ENCODE measurements around the gene CLOCK. TPM values are rescaled to one million over a fixed set of nuclear protein-coding genes. Genes with fewer than 3 reads are reported as not detected.

The CLOCK gene
- total RNA-seq, 3 donors from 2014 or later = 29.8 to 32.2 (median 30.2) TPM

DNA sequence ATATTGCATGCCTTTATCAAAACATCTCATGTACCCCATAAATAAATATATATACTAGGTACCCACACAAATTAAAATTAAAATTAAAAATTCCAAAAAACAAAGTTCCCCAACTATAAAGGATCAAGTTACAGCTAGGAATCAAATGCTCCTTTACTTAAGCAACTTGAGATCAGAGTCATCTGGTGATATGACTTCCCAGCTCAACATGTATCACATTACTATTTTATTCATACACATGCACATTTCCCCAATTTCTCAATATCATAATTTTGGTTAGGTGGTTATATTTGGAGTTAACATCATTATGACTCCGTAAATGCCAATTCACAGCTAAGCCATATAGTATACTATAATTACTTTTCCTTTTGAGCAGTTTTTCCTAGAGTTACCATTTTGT, 60.9 kb downstream of the CLOCK start:
- intact Hi-C loops (cut with DNase I; ENCODE audit: low total_unique reads) = no loop called here
- no peaks in the 10 kb centered on the region for H3K4me1 ChIP-seq
- H3K9me3 ChIP-seq = no peaks in the 10 kb centered on the region
- no peaks in the 10 kb centered on the region for H3K27me3 ChIP-seq
- no peaks in the 10 kb centered on the region for H3K36me3 ChIP-seq
- no peak for DNase-seq (ENCODE audit: low spot score in 2 of 2)
- TF ChIP-seq, protein P1, sequence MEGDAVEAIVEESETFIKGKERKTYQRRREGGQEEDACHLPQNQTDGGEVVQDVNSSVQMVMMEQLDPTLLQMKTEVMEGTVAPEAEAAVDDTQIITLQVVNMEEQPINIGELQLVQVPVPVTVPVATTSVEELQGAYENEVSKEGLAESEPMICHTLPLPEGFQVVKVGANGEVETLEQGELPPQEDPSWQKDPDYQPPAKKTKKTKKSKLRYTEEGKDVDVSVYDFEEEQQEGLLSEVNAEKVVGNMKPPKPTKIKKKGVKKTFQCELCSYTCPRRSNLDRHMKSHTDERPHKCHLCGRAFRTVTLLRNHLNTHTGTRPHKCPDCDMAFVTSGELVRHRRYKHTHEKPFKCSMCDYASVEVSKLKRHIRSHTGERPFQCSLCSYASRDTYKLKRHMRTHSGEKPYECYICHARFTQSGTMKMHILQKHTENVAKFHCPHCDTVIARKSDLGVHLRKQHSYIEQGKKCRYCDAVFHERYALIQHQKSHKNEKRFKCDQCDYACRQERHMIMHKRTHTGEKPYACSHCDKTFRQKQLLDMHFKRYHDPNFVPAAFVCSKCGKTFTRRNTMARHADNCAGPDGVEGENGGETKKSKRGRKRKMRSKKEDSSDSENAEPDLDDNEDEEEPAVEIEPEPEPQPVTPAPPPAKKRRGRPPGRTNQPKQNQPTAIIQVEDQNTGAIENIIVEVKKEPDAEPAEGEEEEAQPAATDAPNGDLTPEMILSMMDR (IDR thresholded peaks at IDR 0.05) = no peak
- no peak for TF ChIP-seq POLR2A (IDR thresholded peaks at IDR 0.05)
- TF ChIP-seq POLR2AphosphoS5 (IDR thresholded peaks at IDR 0.05) = no peak
- no peak overlapping the region for H3K4me3 ChIP-seq
- no peak overlapping the region for H3K27ac ChIP-seq

DNA sequence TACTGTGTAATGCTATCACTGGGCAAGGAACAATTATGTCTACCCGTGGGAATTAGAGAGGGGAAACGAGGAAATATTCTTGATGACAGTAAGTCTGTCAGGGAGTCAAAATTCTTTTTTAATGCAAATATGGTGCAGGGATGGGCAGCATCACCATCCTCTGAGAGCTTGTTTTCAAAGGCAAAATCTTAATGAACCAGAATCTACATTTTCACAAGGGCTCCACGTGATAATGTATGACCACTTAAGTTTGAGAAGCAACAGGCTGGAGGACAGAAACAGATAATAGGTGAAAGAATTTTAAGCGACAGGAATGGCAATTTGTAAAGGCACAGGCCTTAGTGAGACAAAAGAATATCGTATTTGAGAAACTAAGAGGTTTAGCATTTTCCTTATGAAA, 63.4 kb downstream of the CLOCK start:
- Histone ChIP-seq H3K36me3 (no peaks in the 10 kb centered on the region), H3K4me3 (no peak overlapping the region), H3K27ac (no peak overlapping the region), H3K9me3 (no peaks in the 10 kb centered on the region), H3K27me3 (no peaks in the 10 kb centered on the region), H3K4me1 (no peaks in the 10 kb centered on the region)
- intact Hi-C loops (cut with DNase I; ENCODE audit: low total_unique reads) = no loop called here
- TF ChIP-seq POLR2A (IDR thresholded peaks at IDR 0.05) (no peak), POLR2AphosphoS5 (IDR thresholded peaks at IDR 0.05) (no peak)
- TF ChIP-seq, protein P1 (IDR thresholded peaks at IDR 0.05) = no peak
- DNase-seq (ENCODE audit: low spot score in 2 of 2) = no peak

DNA sequence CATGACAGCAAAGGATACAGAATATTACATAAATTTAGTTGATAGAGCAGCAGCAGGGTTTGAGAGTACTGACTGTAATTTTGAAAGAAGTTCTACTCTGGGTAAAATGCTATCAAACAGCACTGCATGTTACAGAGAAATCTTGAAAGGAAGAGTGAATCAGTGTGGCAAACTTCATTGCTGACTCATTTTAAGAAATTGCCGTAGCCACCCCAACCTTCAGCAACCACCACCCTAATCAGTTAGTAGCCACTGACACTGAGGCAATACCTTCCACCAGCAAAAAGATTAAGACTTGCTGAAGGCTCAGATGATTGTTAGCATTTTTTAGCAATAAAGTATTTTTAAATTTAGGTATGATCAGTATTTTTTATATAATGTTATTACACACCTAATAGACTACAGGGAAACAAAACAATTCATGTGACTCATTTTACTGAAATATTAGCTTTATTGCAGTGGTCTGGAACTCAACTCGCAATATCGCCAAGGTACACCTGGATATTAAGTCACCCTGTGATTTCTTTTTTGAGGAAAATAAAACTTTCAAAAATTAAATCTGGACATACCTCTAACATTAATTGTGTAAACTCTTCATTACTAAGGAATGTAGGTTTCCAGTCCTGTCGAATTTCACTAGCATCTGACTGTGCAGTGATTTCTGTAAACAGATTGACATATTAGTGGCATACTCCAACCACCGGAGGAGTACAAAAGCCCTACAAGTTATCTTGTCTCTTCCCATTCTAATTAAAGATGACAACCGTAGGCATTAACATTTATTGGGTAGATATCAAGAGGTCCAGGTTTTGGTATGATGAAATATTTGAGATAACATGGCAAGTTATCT, 71.1 kb downstream of the CLOCK start:
- no peaks in the 10 kb centered on the region for H3K9me3 ChIP-seq
- H3K4me3 ChIP-seq = no peak overlapping the region
- no peaks in the 10 kb centered on the region for H3K4me1 ChIP-seq
- H3K36me3 ChIP-seq = peaks cover 4% of the 10 kb centered on the region
- H3K27ac ChIP-seq = no peak overlapping the region
- TF ChIP-seq, protein P1 (IDR thresholded peaks at IDR 0.05) = no peak
- TF ChIP-seq POLR2A (IDR thresholded peaks at IDR 0.05) (no peak), POLR2AphosphoS5 (IDR thresholded peaks at IDR 0.05) (no peak)
- H3K27me3 ChIP-seq = no peaks in the 10 kb centered on the region
- DNase-seq (ENCODE audit: low spot score in 2 of 2) = no peak
- intact Hi-C loops (cut with DNase I; ENCODE audit: low total_unique reads) = loop anchor here (1.0 kb wide), 1 partner anchor 25 kb away; no protein-coding TSS in a partner anchor

DNA sequence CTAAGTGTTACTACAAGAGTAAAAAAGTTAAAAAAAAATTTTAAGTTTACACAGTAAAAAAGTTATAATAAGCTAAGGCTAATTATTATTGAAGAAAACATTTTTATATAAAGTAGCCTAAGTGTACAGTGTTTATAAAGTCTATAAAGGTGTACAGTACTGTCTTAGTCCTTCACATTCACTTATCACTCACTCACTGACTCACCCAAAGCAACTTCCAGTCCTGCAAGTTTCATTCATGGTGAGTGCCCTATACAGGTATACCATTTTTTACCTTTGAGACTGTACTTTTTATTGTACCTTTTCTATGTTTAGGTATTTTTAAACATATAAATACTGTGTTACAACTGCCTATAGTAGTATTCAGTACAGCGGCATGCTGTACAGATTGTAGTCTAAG, 76.7 kb downstream of the CLOCK start:
- DNase-seq (ENCODE audit: low spot score in 2 of 2) = no peak
- H3K9me3 ChIP-seq = no peaks in the 10 kb centered on the region
- no peak for TF ChIP-seq POLR2AphosphoS5 (IDR thresholded peaks at IDR 0.05)
- TF ChIP-seq, protein P1 (IDR thresholded peaks at IDR 0.05) = no peak
- no peak for TF ChIP-seq POLR2A (IDR thresholded peaks at IDR 0.05)
- no peak overlapping the region for H3K27ac ChIP-seq
- no peak overlapping the region for H3K4me3 ChIP-seq
- peaks cover 3% of the 10 kb centered on the region for H3K36me3 ChIP-seq
- no peaks in the 10 kb centered on the region for H3K4me1 ChIP-seq
- no peaks in the 10 kb centered on the region for H3K27me3 ChIP-seq
- intact Hi-C loops (cut with DNase I; ENCODE audit: low total_unique reads) = no loop called here

GRCh38 chr4:55468724-55469123, 78.0 kb downstream of the CLOCK start:
- no peak for DNase-seq (ENCODE audit: low spot score in 2 of 2)
- Histone ChIP-seq H3K27me3 (no peaks in the 10 kb centered on the region), H3K4me3 (no peak overlapping the region), H3K36me3 (no peaks in the 10 kb centered on the region), H3K4me1 (no peaks in the 10 kb centered on the region), H3K9me3 (no peaks in the 10 kb centered on the region), H3K27ac (no peak overlapping the region)
- TF ChIP-seq POLR2A (IDR thresholded peaks at IDR 0.05) (no peak), POLR2AphosphoS5 (IDR thresholded peaks at IDR 0.05) (no peak)
- TF ChIP-seq, protein P1 (IDR thresholded peaks at IDR 0.05) = no peak
- intact Hi-C loops (cut with DNase I; ENCODE audit: low total_unique reads) = no loop called here
